ENCODE results near the gene GATA3. TPM values are rescaled to one million over a fixed set of nuclear protein-coding genes. Genes with fewer than 3 reads are reported as not detected.

Gene GATA3
- total RNA-seq, 3 donors from 2014 or later (not counting 1 experiment from before 2014, with no cell fraction given), result 50.3 to 92.2 (median 68.8) TPM

DNA sequence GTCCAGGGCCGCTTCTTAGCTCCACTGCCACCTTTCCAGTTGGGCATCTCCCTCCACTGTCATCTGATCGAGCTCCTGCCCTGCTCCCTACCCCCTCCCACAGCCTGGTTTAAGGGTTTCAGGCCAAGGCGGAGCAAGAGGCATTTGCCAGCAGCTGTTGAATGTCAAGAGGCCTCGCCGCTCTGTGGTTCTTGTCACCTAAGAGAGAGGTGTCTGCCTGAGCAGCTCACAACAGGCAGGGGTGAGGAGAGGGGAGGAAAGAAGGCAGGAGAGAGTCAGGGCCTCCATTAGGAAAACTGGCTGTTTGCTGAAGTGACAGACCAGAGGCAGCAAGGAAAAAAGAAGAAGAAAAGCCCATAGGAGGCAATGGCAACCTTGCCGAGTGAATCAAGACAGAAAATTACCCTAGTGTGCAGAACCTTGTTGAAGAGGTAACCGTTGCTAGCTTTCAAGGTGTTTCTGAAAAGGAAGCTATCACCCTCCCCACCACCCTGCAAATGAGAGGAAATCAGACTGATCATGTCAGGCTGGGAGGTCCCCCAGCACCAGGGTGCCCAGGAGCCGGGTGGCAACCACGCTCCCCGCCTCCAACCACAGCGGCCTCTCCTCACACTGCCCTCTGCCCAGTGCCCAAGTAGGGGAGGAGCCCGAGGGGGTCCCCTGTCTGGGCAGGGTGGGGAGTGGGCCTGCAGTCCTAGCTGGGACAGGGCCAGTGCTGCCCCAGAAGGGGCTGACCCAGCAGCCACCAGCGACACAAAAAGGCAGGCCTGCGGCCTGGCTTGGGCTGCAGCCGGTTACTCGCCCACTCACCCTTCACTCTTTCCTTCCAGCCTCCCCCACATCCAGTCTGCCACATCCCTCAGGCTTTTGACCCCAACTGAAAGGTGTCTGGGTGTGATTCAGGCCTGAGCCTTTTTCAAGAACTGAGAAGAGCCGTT is 7.1 kb downstream of the GATA3 start:
- WGBS (ENCODE audit: insufficient coverage), result 17% methylated on average over 17 of the region's 17 CpGs
- Histone ChIP-seq H3K4me1 (ENCODE audit: control insufficient read depth, insufficient read depth, low read length) (peaks cover 76% of the 10 kb centered on the region), H3K4me3 (ENCODE audit: low read length) (peak overlapping the region; percentile 29), H3K36me3 (ENCODE audit: control insufficient read depth, insufficient read depth, low read length) (peaks cover 45% of the 10 kb centered on the region), H3K27ac (ENCODE audit: low read length) (peak overlapping the region; percentile 83), H3K27me3 (ENCODE audit: control insufficient read depth, insufficient read depth, low read length) (no peaks in the 10 kb centered on the region), H3K9me3 (ENCODE audit: control insufficient read depth, insufficient read depth, low read length) (no peaks in the 10 kb centered on the region)
- Mint-ChIP-seq H3K4me1 (peaks cover 89 to 90% of the 10 kb centered on the region in 2 donors), H3K36me3 (peaks cover 21% of the 10 kb centered on the region), H3K27me3 (ENCODE audit: low read depth in 2 of 2) (no peaks in the 10 kb centered on the region), H3K4me3 (peak overlapping the region; percentile 96), H3K9me3 (no peaks in the 10 kb centered on the region), H3K27ac (peak overlapping the region; percentile 86 to 98)
- intact Hi-C loops (cut with micrococcal nuclease), result no loop called here
- ATAC-seq (peak; percentile 62 to 83 (median 76)), DNase-seq (peak; percentile 60 to 85)
- no peak for TF ChIP-seq CTCF (IDR thresholded peaks at IDR 0.05)

DNA sequence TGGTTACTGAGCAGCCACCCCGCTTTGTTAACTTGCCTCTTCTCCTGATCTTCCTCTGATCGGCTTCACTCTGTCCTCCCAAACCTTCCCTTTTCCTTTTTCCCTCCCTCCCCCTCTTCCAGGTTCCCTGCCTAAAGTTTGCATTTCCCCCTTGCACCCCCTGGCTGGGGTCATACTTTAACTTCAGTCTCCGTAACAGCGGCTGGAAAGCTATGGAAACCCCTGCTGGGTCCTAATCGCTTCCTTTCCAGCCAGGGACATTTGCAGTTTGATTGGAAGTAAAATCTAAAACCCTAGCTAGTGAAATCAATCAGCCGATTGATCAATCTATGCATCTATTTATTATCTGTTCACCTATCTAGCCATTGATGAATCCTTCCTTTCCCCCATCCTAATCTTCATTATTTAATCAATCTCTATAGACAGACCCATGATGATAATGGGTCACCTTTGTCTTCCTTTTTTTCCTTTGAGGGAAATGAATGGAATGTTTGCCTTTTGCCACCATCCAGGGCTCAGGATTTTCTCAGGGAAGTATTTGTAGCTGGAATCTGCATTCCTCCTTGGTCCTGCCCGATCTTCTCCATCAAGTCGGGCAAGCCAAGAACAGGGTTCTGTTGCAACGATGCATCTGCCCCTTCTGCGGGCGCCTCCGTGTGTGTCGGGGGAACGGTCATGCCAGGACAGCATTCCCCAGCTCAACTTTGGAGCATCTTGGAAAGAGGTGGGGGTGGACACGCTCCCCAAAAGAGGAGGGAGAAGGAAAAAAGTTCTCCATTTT is 8.8 kb downstream of the GATA3 start:
- Mint-ChIP-seq H3K4me3 (peak overlapping the region; percentile 96), H3K36me3 (peaks cover 23% of the 10 kb centered on the region), H3K27ac (peak overlapping the region; percentile 86 to 98), H3K27me3 (ENCODE audit: low read depth in 2 of 2) (no peaks in the 10 kb centered on the region), H3K4me1 (peaks cover 79 to 87% of the 10 kb centered on the region in 2 donors), H3K9me3 (no peaks in the 10 kb centered on the region)
- Histone ChIP-seq H3K4me1 (ENCODE audit: control insufficient read depth, insufficient read depth, low read length) (peaks cover 69% of the 10 kb centered on the region), H3K4me3 (ENCODE audit: low read length) (no peak overlapping the region), H3K27me3 (ENCODE audit: control insufficient read depth, insufficient read depth, low read length) (no peaks in the 10 kb centered on the region), H3K9me3 (ENCODE audit: control insufficient read depth, insufficient read depth, low read length) (no peaks in the 10 kb centered on the region), H3K27ac (ENCODE audit: low read length) (peak overlapping the region; percentile 83), H3K36me3 (ENCODE audit: control insufficient read depth, insufficient read depth, low read length) (peaks cover 59% of the 10 kb centered on the region)
- DNase-seq, result no peak
- ATAC-seq, result no peak
- WGBS (ENCODE audit: insufficient coverage), result 93% methylated on average over 15 of the region's 15 CpGs
- TF ChIP-seq CTCF (IDR thresholded peaks at IDR 0.05), result no peak
- intact Hi-C loops (cut with micrococcal nuclease), result no loop called here

DNA sequence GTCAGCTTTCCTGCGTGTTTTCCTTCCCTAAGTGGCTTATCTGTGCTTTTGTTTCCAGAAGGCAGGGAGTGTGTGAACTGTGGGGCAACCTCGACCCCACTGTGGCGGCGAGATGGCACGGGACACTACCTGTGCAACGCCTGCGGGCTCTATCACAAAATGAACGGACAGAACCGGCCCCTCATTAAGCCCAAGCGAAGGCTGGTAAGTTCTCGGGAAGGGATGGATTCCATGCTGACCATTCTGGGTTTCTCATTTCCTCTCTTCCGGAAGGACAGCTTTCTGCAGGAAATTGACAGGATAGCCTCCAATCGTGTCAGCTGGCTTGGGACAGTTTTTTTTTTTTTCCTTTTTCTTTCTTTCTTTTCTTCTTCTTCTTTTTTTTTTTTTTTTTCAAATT is 9.4 kb downstream of the GATA3 start:
- H3K27me3 Mint-ChIP-seq (ENCODE audit: low read depth in 2 of 2), result no peaks in the 10 kb centered on the region
- H3K36me3 Mint-ChIP-seq, result peaks cover 25% of the 10 kb centered on the region
- H3K9me3 ChIP-seq (ENCODE audit: control insufficient read depth, insufficient read depth, low read length), result no peaks in the 10 kb centered on the region
- WGBS (ENCODE audit: insufficient coverage), result 94% methylated on average over 13 of the region's 13 CpGs
- no peaks in the 10 kb centered on the region for H3K27me3 ChIP-seq (ENCODE audit: control insufficient read depth, insufficient read depth, low read length)
- no peak overlapping the region for H3K4me3 ChIP-seq (ENCODE audit: low read length)
- H3K27ac Mint-ChIP-seq, result peak overlapping the region; percentile 86 to 98
- H3K4me3 Mint-ChIP-seq, result peak overlapping the region; percentile 66
- peaks cover 76 to 90% of the 10 kb centered on the region in 2 donors for H3K4me1 Mint-ChIP-seq
- ATAC-seq (no peak), DNase-seq (no peak)
- H3K36me3 ChIP-seq (ENCODE audit: control insufficient read depth, insufficient read depth, low read length), result peaks cover 55% of the 10 kb centered on the region
- no peak overlapping the region for H3K27ac ChIP-seq (ENCODE audit: low read length)
- intact Hi-C loops (cut with micrococcal nuclease), result no loop called here
- H3K4me1 ChIP-seq (ENCODE audit: control insufficient read depth, insufficient read depth, low read length), result peaks cover 68% of the 10 kb centered on the region
- H3K9me3 Mint-ChIP-seq, result no peaks in the 10 kb centered on the region
- no peak for TF ChIP-seq CTCF (IDR thresholded peaks at IDR 0.05)

All from natural killer cell (primary cell).